ENCODE data around the gene CIB4. TPM values are rescaled to one million over a fixed set of nuclear protein-coding genes. Genes with fewer than 3 reads are reported as not detected.

Gene CIB4
- total and polyA plus RNA-seq, 2 of the 4 experiments (the other 2 are of a cell fraction), result not detected

GRCh38 chr2:26646986-26647672, 6.0 kb upstream of the CIB4 start:
- WGBS, 2 experiments (ENCODE audit: extremely low coverage in 2 of 2, insufficient read length in 1 of 2), result 46% methylated on average over 3 of the region's 6 CpGs; no CpG with 5 or more reads in 1 of the 2 experiments
- Histone ChIP-seq H3K9me3 (ENCODE audit: control insufficient read depth, insufficient read depth, low read length) (peaks cover 3% of the 10 kb centered on the region), H2AK9ac (replicated peaks; ENCODE audit: low read depth, low read length, poor library complexity) (no peak overlapping the region), H3K27me3 (ENCODE audit: control insufficient read depth, insufficient read depth, low read length) (peaks cover 60% of the 10 kb centered on the region), H3K18ac (ENCODE audit: low read depth, low read length) (no peak overlapping the region), H3K4ac (ENCODE audit: low read depth, low read length) (no peak overlapping the region), H3K36me3 (ENCODE audit: control insufficient read depth, insufficient read depth, low read length) (no peaks in the 10 kb centered on the region), H3K4me1 (ENCODE audit: control insufficient read depth, insufficient read depth, low read length) (no peaks in the 10 kb centered on the region; the same call in 1 of the 2 replicates), H3K27ac (ENCODE audit: insufficient read depth, low read length) (no peak overlapping the region), H2BK15ac (ENCODE audit: low read depth, low read length) (no peak overlapping the region), H2AFZ (replicated peaks; ENCODE audit: low read length, poor library complexity) (no peak overlapping the region), H4K91ac (ENCODE audit: insufficient read depth, low read depth, low read length) (no peak overlapping the region), H3K9me1 (ENCODE audit: insufficient read depth, low read length) (no peaks in the 10 kb centered on the region), H2BK20ac (ENCODE audit: low read depth, low read length) (no peak overlapping the region), H3K4me3 (ENCODE audit: insufficient read depth, low read depth, low read length) (no peak overlapping the region), H3K9ac (ENCODE audit: low read depth, low read length) (no peak overlapping the region), H3K4me2 (ENCODE audit: low read depth, low read length) (no peak overlapping the region), H2AK5ac (ENCODE audit: low read depth, low read length) (no peak overlapping the region), H4K5ac (ENCODE audit: low read depth, low read length) (no peak overlapping the region), H3K56ac (ENCODE audit: extremely low read depth, insufficient read depth, low read length) (no peak overlapping the region), H3K79me1 (ENCODE audit: low read depth in 1 of 2, low read length in 2 of 2) (no peaks in the 10 kb centered on the region), H4K8ac (ENCODE audit: low read depth in 2 of 2, low read length in 2 of 2) (no peak overlapping the region), H2BK120ac (ENCODE audit: low read depth, low read length) (no peak overlapping the region), H2BK5ac (ENCODE audit: low read depth, low read length, poor library complexity, severe bottlenecking) (no peak overlapping the region), H3K14ac (replicated peaks; ENCODE audit: low read depth, low read length) (no peak overlapping the region), H3K23ac (ENCODE audit: low read depth, low read length) (no peak overlapping the region), H4K20me1 (ENCODE audit: insufficient read depth, low read length) (no peaks in the 10 kb centered on the region)
- CTCF ChIA-PET, result no interaction called here
- DNase-seq (no peak), ATAC-seq (ENCODE audit: low read depth) (no peak)
- intact Hi-C loops (cut with micrococcal nuclease), result no loop called here
- dilution Hi-C loops (cut with HindIII; ENCODE audit: low sequenced_read_pairs, unreplicated experiment), result no loop called here
- POLR2A ChIA-PET (ENCODE audit: unreplicated experiment), result no interaction called here
- BruUV-seq (replicated peaks), result no TSS peak
- TF ChIP-seq USF2 (IDR thresholded peaks at IDR 0.05; ENCODE audit: low read depth, low read length) (no peak), RFX5 (IDR thresholded peaks at IDR 0.05; ENCODE audit: low read depth, low read length) (no peak), MXI1 (IDR thresholded peaks at IDR 0.05; ENCODE audit: borderline replicate concordance, low read depth, low read length) (no peak)
- in situ Hi-C loops (cut with MboI; ENCODE audit: low sequenced_read_pairs), result no loop called here

All from IMR-90 (cell line).